GM23338 (cell line): Measurements from ENCODE around the gene SMTNL1. TPM values are rescaled to one million over a fixed set of nuclear protein-coding genes. Genes with fewer than 3 reads are reported as not detected.
A peak's percentile ranks its signal among the peaks of the same experiment; 100 is the strongest.
"Not testable (repeated sequence)": the region's sequence is repeated elsewhere in the genome, so short reads cannot be mapped to it uniquely, and the experiment has no call there.

Experiments used
- ATAC-seq: fragments of 200-7000 bp; cut with Tn5 transposase; 3 replicates; pipeline ENCODE4 v1.9.1; 2020
- DNase-seq: peaks from one replicate; pipeline ENCODE4 v3.0.0-alpha.2; 2015; ENCODE audit warnings: low spot score
- H2AFZ ChIP-seq: fragments of 200-600 bp; sonication (generic); 2 replicates; pipeline ENCODE4 v1.8.0; 2016; ENCODE audit warnings: antibody characterized with exemption, mild to moderate bottlenecking, moderate library complexity
- H3F3A ChIP-seq: fragments of 200-600 bp; sonication (generic); replicated peaks from 2 replicates; pipeline ENCODE4 v1.8.0; 2017; ENCODE audit warnings: antibody characterized with exemption, mixed run types, low read depth
- H3K27ac ChIP-seq: fragments of 200-600 bp; sonication (generic); 2 replicates; pipeline ENCODE4 v1.6.1; 2016; ENCODE audit warnings: low read depth
- H3K27me3 ChIP-seq: fragments of 200-600 bp; sonication (generic); 2 replicates; pipeline ENCODE4 v1.8.0; 2016; ENCODE audit warnings: mild to moderate bottlenecking, mixed run types, moderate library complexity; ENCODE audit not compliant: insufficient read depth
- H3K36me3 ChIP-seq: fragments of 200-600 bp; sonication (generic); 2 replicates; pipeline ENCODE4 v1.8.0; 2016; ENCODE audit warnings: mild to moderate bottlenecking; ENCODE audit not compliant: insufficient read depth
- H3K4me1 ChIP-seq: fragments of 200-600 bp; sonication (generic); 2 replicates; pipeline ENCODE4 v1.8.0; 2016; ENCODE audit warnings: mild to moderate bottlenecking, moderate library complexity; ENCODE audit not compliant: insufficient read depth
- H3K4me2 ChIP-seq: fragments of 200-600 bp; sonication (generic); 2 replicates; pipeline ENCODE4 v1.7.1; 2017; ENCODE audit warnings: mixed run types
- H3K4me3 ChIP-seq: fragments of 200-600 bp; sonication (generic); 2 replicates; pipeline ENCODE4 v1.6.1; 2016; ENCODE audit warnings: mixed run types
- H3K79me2 ChIP-seq: fragments of 200-600 bp; sonication (generic); replicated peaks from 2 replicates; pipeline ENCODE4 v1.8.0; 2017; ENCODE audit warnings: mild to moderate bottlenecking; ENCODE audit not compliant: insufficient read depth
- H3K9me2 ChIP-seq: fragments of 200-600 bp; sonication (generic); 2 replicates; pipeline ENCODE4 v1.8.0; 2017; ENCODE audit not compliant: insufficient read depth
- H4K20me1 ChIP-seq: fragments of 200-600 bp; sonication (generic); replicated peaks from 2 replicates; pipeline ENCODE4 v1.8.0; 2017; ENCODE audit warnings: mild to moderate bottlenecking; ENCODE audit not compliant: insufficient read depth
- H3K27ac Mint-ChIP-seq: 2 replicates; pipeline ENCODE4 v1.8.0; 2020; ENCODE audit warnings: inconsistent platforms, mild to moderate bottlenecking, moderate library complexity, mixed read lengths
- H3K27me3 Mint-ChIP-seq: 3 replicates; pipeline ENCODE4 v1.8.0; 2022; ENCODE audit warnings: low read depth, mild to moderate bottlenecking, moderate library complexity, mixed read lengths, inconsistent platforms; ENCODE audit not compliant: insufficient read depth, poor library complexity
- H3K36me3 Mint-ChIP-seq: 3 replicates; pipeline ENCODE4 v1.8.0; 2021; ENCODE audit warnings: low read depth, mild to moderate bottlenecking, inconsistent platforms, moderate library complexity, mixed read lengths
- H3K4me1 Mint-ChIP-seq: 3 replicates; pipeline ENCODE4 v1.8.0; 2020; ENCODE audit warnings: mild to moderate bottlenecking, inconsistent platforms, mixed read lengths
- H3K4me3 Mint-ChIP-seq: 3 replicates; pipeline ENCODE4 v1.8.0; 2021; ENCODE audit warnings: moderate library complexity, mild to moderate bottlenecking, inconsistent platforms, mixed read lengths
- H3K9me3 Mint-ChIP-seq: 3 replicates; pipeline ENCODE4 v1.8.0; 2020; ENCODE audit warnings: moderate library complexity, mild to moderate bottlenecking, inconsistent platforms, mixed read lengths
- CREB1 ChIP-seq: fragments of 250-450 bp; sonication (Bioruptor Pico); IDR thresholded peaks from 2 replicates; pipeline ENCODE4 v1.5.0; 2020; ENCODE audit warnings: low read depth, mild to moderate bottlenecking, moderate library complexity
- EZH2 ChIP-seq: fragments of 200-600 bp; sonication (generic); IDR thresholded peaks from one replicate; pipeline ENCODE4 v1.8.0; 2017; ENCODE audit warnings: antibody characterized with exemption, mild to moderate bottlenecking, low read depth; ENCODE audit not compliant: unreplicated experiment
- EZH2phosphoT487 ChIP-seq: fragments of 200-600 bp; sonication (generic); IDR thresholded peaks from one replicate; pipeline ENCODE4 v1.8.1; 2018; ENCODE audit warnings: antibody characterized with exemption; ENCODE audit not compliant: unreplicated experiment
- NANOG ChIP-seq: IDR thresholded peaks from 2 replicates; pipeline ENCODE4 v1.6.1; 2016; ENCODE audit warnings: antibody characterized with exemption, borderline replicate concordance
- POLR2AphosphoS5 ChIP-seq: IDR thresholded peaks from 2 replicates; pipeline ENCODE4 v1.6.1; 2016; ENCODE audit warnings: antibody characterized with exemption, low read depth
- ZNF114 ChIP-seq: fragments of 250-450 bp; sonication (Bioruptor Pico); IDR thresholded peaks from 2 replicates; pipeline ENCODE4 v1.5.0; 2020; ENCODE audit warnings: mild to moderate bottlenecking, moderate library complexity
- ZNF331 ChIP-seq: fragments of 250-450 bp; sonication (Bioruptor Pico); IDR thresholded peaks from 2 replicates; pipeline ENCODE4 v1.5.0; 2020; ENCODE audit warnings: low read depth, mild to moderate bottlenecking, moderate library complexity
- polyA plus RNA-seq: library from polyadenylated mRNA; unstranded; fragments of >200 nt; fragmentation: Nextera tagmentation; extraction: Ambion mirVana; gene quantifications from 2 replicates; pipeline ENCODE4 v1.2.1, GENCODE V29; 2016
- total RNA-seq: library from RNA; depleted of rRNA; stranded (reverse); fragments of >200 nt; shearing (Covaris generic); gene quantifications from 2 replicates; pipeline ENCODE4 v1.2.3, GENCODE V29; 2014
- TF ChIP-seq, protein P1 (sequence below): IDR thresholded peaks from 2 replicates; pipeline ENCODE4 v1.6.1; 2016; ENCODE audit warnings: antibody characterized with exemption
- TF ChIP-seq, protein P2 (sequence below), 2 experiments: fragments of 200-600 bp in 1 of 2; sonication (generic) in 1 of 2; conservative IDR thresholded peaks; 2 replicates each; pipeline versions ENCODE4 v1.5.1 to v1.6.1; 2016 to 2017; ENCODE audit warnings: antibody characterized with exemption in 2 of 2, low read depth in 2 of 2, mild to moderate bottlenecking in 2 of 2, moderate library complexity in 1 of 2
- TF ChIP-seq, protein P3 (sequence below): IDR thresholded peaks from one replicate; pipeline ENCODE4 v1.6.1; 2018; ENCODE audit warnings: antibody characterized with exemption; ENCODE audit not compliant: unreplicated experiment

SMTNL1 gene
- total and polyA plus RNA-seq, 2 experiments from 2014 or later: 0.31 to 0.70 TPM

DNA sequence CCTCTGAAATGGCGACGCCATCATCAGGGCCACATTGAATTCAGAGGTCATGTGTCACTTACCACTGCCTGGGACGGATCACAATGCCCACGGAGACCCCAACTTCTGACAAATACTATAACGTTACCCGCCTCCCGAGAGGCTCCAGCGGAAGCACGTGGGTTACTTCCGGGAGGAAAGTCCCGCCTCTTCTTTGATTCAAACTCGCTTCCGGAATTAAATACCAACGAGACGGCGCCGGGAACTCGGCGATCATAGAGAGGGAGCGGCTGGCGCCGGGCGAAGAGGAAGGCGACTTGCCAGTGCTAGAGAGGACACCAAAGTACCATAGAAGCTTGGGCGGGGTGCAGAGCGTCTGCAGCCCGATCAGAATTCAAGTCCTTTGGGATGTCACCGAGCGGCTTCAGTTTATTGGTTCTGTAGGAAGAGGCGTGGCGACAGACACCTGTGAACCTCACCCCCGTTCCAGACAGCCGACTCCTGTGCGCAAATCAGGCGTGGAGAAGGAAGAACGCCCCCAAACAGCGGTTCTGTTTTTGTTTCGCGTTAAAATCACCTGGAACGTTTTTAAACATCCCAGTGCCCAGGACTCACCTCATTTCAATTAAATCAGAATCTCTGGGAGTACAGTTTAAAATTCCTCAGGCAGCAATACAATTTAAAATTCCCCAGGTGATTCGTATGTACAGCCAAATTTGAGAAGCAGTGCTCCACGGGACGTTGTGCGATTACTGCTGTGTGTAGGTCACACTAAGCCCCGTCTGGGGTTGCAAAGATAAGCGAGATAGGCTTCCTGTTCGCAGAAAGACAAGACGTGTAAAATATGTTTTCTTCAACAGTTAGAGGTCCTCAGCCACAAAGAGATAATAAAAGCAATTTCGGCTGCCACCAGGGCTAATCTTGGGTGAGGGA lies 6.5 kb upstream of the SMTNL1 start, which contains the start of gene TIMM10:
TIMM10 (minus strand) TSS at position 159 of the 912 bp plus-strand sequence. CDS start 565 bp downstream, outside the sequence.
- DNase-seq: peak; percentile 99
- ATAC-seq: peak; percentile 97
- Histone ChIP-seq H3K4me2 (peak within 1 kb of the TSS; percentile 94), H3K27ac (peak within 1 kb of the TSS; percentile 72), H3K36me3 (no peaks in the 10 kb centered on the region), H3K4me3 (peak within 1 kb of the TSS; percentile 66), H3K9me2 (no peaks in the 10 kb centered on the region), H3K4me1 (peaks cover 8% of the 10 kb centered on the region; the same call in 1 of the 2 replicates), H3F3A (peaks cover 15% of the 10 kb centered on the region), H3K79me2 (peaks cover 26% of the 10 kb centered on the region), H3K27me3 (no peaks in the 10 kb centered on the region), H2AFZ (peak within 1 kb of the TSS; percentile 66), H4K20me1 (no peaks in the 10 kb centered on the region)
- Mint-ChIP-seq H3K27ac (peak within 1 kb of the TSS; percentile 92), H3K4me3 (peak within 1 kb of the TSS; percentile 90), H3K27me3 (peaks cover 5% of the 10 kb centered on the region), H3K4me1 (peaks cover 12% of the 10 kb centered on the region), H3K36me3 (peaks cover 21% of the 10 kb centered on the region; the same call in 2 of the 3 replicates), H3K9me3 (no peaks in the 10 kb centered on the region; the same call in 1 of the 3 replicates)
- peak; percentile 83 for TF ChIP-seq POLR2AphosphoS5
- TF ChIP-seq, protein P1, sequence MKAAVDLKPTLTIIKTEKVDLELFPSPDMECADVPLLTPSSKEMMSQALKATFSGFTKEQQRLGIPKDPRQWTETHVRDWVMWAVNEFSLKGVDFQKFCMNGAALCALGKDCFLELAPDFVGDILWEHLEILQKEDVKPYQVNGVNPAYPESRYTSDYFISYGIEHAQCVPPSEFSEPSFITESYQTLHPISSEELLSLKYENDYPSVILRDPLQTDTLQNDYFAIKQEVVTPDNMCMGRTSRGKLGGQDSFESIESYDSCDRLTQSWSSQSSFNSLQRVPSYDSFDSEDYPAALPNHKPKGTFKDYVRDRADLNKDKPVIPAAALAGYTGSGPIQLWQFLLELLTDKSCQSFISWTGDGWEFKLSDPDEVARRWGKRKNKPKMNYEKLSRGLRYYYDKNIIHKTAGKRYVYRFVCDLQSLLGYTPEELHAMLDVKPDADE: peak; percentile 85
- TF ChIP-seq NANOG: no peak
- TF ChIP-seq CREB1 (CRISPR knock-in tag): peak; percentile 71

DNA sequence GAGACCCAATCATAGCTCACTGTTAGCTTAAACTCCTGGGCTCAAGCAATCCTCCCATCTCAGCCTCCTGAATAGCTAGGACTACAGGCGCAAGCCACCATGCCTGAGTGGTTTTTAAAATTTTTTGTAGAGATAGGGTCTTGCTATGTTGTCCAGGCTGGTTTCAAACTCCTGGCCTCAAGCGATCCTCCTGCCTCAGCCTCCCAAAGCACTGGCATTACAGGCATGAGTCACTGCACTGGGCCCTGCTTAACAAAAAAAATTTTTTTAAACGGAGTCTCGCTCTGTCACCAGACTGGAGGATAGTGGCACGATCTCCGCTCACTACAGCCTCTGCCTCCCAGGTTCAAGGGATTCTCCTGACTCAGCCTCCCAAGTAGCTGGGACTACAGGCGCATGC lies 2.9 kb upstream of the SMTNL1 start:
- not testable (repeated sequence) for H3K36me3 ChIP-seq, H3K27ac Mint-ChIP-seq, H3K4me3 Mint-ChIP-seq, H4K20me1 ChIP-seq, H2AFZ ChIP-seq, H3K27ac ChIP-seq, ATAC-seq, H3K27me3 Mint-ChIP-seq, H3K9me2 ChIP-seq, H3K4me1 ChIP-seq, H3K9me3 Mint-ChIP-seq, H3K4me2 ChIP-seq, H3K36me3 Mint-ChIP-seq, H3F3A ChIP-seq, H3K27me3 ChIP-seq, H3K4me3 ChIP-seq, DNase-seq
- H3K79me2 ChIP-seq: peaks cover 10% of the 10 kb centered on the region
- peaks cover 26% of the 10 kb centered on the region for H3K4me1 Mint-ChIP-seq

DNA sequence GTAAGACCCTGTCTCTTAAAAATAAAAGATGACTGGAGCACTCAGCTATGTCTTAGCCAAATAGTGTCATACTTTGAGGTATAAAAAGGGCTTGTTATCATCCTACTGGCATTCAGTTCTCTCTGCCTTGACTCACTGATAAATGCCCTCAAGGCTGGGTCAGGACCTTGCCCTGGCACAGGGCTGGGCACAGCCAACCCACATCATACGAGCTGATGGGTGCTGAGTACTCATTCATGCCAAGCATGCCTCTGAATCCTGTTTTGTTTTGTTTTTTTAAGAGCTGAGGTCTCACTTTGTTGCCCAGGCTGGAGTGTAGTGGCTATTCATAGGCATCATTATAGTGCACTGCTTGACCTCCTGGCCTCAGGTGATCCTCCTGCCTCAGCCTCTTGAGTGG lies 1.9 kb downstream of the SMTNL1 start:
- Mint-ChIP-seq H3K9me3 (peaks cover 3% of the 10 kb centered on the region; the same call in 2 of the 3 replicates), H3K36me3 (no peaks in the 10 kb centered on the region; the same call in 2 of the 3 replicates), H3K27ac (no peak overlapping the region), H3K4me1 (peaks cover 39% of the 10 kb centered on the region), H3K27me3 (peaks cover 13% of the 10 kb centered on the region), H3K4me3 (no peak overlapping the region)
- DNase-seq: no peak
- no peak for ATAC-seq
- Histone ChIP-seq H3K27ac (no peak overlapping the region), H3K36me3 (no peaks in the 10 kb centered on the region), H3K4me1 (peaks cover 23% of the 10 kb centered on the region), H3F3A (no peaks in the 10 kb centered on the region), H3K4me2 (no peak overlapping the region), H2AFZ (no peak overlapping the region), H3K27me3 (no peaks in the 10 kb centered on the region), H3K4me3 (no peak overlapping the region), H3K79me2 (no peaks in the 10 kb centered on the region), H4K20me1 (no peaks in the 10 kb centered on the region), H3K9me2 (no peaks in the 10 kb centered on the region)
- TF ChIP-seq, protein P1: no peak
- no peak for TF ChIP-seq ZNF114 (CRISPR knock-in tag)
- TF ChIP-seq ZNF331 (CRISPR knock-in tag): no peak
- no peak for TF ChIP-seq EZH2phosphoT487
- TF ChIP-seq, protein P2, sequence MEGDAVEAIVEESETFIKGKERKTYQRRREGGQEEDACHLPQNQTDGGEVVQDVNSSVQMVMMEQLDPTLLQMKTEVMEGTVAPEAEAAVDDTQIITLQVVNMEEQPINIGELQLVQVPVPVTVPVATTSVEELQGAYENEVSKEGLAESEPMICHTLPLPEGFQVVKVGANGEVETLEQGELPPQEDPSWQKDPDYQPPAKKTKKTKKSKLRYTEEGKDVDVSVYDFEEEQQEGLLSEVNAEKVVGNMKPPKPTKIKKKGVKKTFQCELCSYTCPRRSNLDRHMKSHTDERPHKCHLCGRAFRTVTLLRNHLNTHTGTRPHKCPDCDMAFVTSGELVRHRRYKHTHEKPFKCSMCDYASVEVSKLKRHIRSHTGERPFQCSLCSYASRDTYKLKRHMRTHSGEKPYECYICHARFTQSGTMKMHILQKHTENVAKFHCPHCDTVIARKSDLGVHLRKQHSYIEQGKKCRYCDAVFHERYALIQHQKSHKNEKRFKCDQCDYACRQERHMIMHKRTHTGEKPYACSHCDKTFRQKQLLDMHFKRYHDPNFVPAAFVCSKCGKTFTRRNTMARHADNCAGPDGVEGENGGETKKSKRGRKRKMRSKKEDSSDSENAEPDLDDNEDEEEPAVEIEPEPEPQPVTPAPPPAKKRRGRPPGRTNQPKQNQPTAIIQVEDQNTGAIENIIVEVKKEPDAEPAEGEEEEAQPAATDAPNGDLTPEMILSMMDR (conservative IDR thresholded peaks at IDR 0.05; ENCODE audit: low read depth in 2 of 2): no peak
- TF ChIP-seq EZH2: no peak
- TF ChIP-seq, protein P3, sequence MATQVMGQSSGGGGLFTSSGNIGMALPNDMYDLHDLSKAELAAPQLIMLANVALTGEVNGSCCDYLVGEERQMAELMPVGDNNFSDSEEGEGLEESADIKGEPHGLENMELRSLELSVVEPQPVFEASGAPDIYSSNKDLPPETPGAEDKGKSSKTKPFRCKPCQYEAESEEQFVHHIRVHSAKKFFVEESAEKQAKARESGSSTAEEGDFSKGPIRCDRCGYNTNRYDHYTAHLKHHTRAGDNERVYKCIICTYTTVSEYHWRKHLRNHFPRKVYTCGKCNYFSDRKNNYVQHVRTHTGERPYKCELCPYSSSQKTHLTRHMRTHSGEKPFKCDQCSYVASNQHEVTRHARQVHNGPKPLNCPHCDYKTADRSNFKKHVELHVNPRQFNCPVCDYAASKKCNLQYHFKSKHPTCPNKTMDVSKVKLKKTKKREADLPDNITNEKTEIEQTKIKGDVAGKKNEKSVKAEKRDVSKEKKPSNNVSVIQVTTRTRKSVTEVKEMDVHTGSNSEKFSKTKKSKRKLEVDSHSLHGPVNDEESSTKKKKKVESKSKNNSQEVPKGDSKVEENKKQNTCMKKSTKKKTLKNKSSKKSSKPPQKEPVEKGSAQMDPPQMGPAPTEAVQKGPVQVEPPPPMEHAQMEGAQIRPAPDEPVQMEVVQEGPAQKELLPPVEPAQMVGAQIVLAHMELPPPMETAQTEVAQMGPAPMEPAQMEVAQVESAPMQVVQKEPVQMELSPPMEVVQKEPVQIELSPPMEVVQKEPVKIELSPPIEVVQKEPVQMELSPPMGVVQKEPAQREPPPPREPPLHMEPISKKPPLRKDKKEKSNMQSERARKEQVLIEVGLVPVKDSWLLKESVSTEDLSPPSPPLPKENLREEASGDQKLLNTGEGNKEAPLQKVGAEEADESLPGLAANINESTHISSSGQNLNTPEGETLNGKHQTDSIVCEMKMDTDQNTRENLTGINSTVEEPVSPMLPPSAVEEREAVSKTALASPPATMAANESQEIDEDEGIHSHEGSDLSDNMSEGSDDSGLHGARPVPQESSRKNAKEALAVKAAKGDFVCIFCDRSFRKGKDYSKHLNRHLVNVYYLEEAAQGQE: no peak
- no peak for TF ChIP-seq NANOG
